ENCODE data around the gene CABYR.
A peak's percentile ranks its signal among the peaks of the same experiment; 100 is the strongest.

The CABYR gene

GRCh38 chr18:24114924-24115549 lies 23.8 kb upstream of the CABYR start:
- no peak for DNase-seq (ENCODE audit: low read depth)
- no peak overlapping the region for H3K4me3 ChIP-seq (replicated peaks; ENCODE audit: low read depth, low read length)
- TF ChIP-seq, protein P1, sequence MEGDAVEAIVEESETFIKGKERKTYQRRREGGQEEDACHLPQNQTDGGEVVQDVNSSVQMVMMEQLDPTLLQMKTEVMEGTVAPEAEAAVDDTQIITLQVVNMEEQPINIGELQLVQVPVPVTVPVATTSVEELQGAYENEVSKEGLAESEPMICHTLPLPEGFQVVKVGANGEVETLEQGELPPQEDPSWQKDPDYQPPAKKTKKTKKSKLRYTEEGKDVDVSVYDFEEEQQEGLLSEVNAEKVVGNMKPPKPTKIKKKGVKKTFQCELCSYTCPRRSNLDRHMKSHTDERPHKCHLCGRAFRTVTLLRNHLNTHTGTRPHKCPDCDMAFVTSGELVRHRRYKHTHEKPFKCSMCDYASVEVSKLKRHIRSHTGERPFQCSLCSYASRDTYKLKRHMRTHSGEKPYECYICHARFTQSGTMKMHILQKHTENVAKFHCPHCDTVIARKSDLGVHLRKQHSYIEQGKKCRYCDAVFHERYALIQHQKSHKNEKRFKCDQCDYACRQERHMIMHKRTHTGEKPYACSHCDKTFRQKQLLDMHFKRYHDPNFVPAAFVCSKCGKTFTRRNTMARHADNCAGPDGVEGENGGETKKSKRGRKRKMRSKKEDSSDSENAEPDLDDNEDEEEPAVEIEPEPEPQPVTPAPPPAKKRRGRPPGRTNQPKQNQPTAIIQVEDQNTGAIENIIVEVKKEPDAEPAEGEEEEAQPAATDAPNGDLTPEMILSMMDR (IDR thresholded peaks at IDR 0.05; ENCODE audit: low read length, missing control alignments) = no peak

- TF ChIP-seq, protein P1 (IDR thresholded peaks at IDR 0.05; ENCODE audit: low read length, missing control alignments) = no peak
- H3K4me3 ChIP-seq (replicated peaks; ENCODE audit: low read depth, low read length) = no peak overlapping the region
- DNase-seq (ENCODE audit: low read depth) = no peak
These were observed 23.2 kb upstream of the CABYR start for GRCh38 chr18:24115628-24116027.

DNA sequence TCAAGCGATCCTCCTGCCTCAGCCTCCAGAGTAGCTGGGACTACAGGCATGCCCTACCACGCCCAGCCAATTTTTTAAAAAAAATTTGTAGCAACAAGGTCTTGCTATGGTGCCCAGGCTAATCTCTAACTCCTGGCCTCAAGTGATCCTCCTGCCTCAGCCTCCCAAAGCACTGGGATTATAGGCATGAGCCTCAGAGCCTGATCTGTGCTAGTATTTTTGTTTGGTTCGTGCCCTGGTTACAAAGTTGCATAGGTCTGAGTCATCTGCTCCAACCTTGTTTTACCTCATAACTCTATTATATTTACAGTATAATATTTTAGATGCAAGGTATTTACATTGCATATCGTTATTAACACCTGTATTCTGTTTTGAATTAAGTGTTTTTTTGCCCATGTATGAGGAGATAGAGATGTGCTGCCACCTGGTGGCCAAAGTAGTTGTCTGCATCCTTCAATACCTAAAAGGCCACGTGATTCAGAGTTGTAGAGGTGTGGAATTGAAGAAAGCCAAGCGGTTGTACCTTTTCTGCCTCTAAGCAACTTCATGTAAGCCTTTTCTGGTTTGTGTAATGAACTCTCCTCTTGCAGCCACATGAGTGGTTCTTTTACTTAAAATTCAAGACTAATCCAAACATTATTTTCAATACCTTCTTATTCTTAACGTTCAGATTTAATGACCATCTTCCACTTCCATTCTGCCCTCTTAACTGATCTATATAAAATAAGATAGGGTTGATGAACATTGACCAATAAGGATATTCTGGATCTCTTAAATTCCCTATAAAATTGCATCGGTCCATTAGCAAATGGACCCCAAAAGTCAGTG lies 19.9 kb upstream of the CABYR start:
- TF ChIP-seq, protein P1 (IDR thresholded peaks at IDR 0.05; ENCODE audit: low read length, missing control alignments) = peak; percentile 74
- H3K4me3 ChIP-seq (replicated peaks; ENCODE audit: low read depth, low read length) = no peak overlapping the region
- peak; percentile 85 for DNase-seq (ENCODE audit: low read depth)

GRCh38 chr18:24120676-24121075 lies 18.2 kb upstream of the CABYR start:
- H3K4me3 ChIP-seq (replicated peaks; ENCODE audit: low read depth, low read length) = no peak overlapping the region
- TF ChIP-seq, protein P1 (IDR thresholded peaks at IDR 0.05; ENCODE audit: low read length, missing control alignments) = no peak
- DNase-seq (ENCODE audit: low read depth) = no peak

- TF ChIP-seq, protein P1 (IDR thresholded peaks at IDR 0.05; ENCODE audit: low read length, missing control alignments) = no peak
- H3K4me3 ChIP-seq (replicated peaks; ENCODE audit: low read depth, low read length) = no peak overlapping the region
- DNase-seq (ENCODE audit: low read depth) = no peak
These were observed 17.2 kb upstream of the CABYR start for GRCh38 chr18:24121625-24122024.

DNA sequence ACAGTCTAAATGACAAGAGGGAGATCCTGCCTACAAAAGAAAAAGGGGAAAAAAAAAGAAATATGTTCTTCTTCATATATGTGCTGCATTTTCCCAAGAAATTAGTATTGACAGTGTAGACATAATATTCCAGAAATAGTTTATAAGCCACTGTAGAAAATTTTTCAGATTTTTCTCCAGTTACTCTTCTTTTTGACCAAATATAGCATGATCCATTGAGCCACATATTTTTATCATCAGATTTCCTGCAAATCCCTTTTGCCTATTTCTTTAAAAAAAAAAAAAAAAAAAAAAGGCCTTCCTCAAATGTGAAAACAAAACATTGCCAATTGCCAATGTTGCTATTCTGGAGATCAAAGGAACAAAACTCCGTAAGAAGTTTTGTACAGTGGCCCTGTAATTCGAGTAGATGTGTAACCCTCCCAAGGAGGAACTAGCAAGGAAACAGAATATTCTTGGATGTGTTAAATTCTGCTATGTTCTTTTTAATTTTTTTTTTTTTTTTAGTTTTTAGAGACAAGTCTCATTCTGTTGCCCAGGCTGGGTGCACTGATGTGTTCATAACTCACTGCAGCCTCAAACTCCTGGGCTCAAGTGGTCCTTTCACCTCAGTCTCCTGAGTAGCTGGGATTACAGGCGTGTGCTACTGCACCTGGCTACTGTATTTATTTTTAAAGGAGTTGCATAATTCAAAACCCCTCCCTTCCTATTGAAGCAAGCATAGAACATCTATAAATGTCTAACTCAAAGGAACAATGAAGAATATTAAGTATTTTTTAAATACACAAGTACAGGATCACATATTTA lies 12.5 kb upstream of the CABYR start:
- TF ChIP-seq, protein P1 (IDR thresholded peaks at IDR 0.05; ENCODE audit: low read length, missing control alignments) = no peak
- DNase-seq (ENCODE audit: low read depth) = no peak
- H3K4me3 ChIP-seq (replicated peaks; ENCODE audit: low read depth, low read length) = no peak overlapping the region

Measured in fibroblast of pulmonary artery (primary cell).